A673 (cell line): ENCODE measurements around the gene NMU. TPM values are rescaled to one million over a fixed set of nuclear protein-coding genes. Genes with fewer than 3 reads are reported as not detected.
"Not testable (repeated sequence)": the region's sequence is repeated elsewhere in the genome, so short reads cannot be mapped to it uniquely, and the experiment has no call there.

Experiments
- Bru-seq: library from RNA; stranded (reverse); fragments of 400-500 nt; gene quantifications from one replicate; lab custom pipeline; 2021; lab: Mats Ljungman, UMichigan
- BruChase-seq, 2 experiments: library from RNA; stranded (reverse); fragments of 400-500 nt; gene quantifications; one replicate each; lab custom pipeline; 2021; lab: Mats Ljungman, UMichigan
- BruUV-seq: library from RNA; stranded (reverse); fragments of 400-500 nt; replicated peaks from 2 replicates; lab custom pipeline; 2021; lab: Mats Ljungman, UMichigan
- CTCF ChIA-PET: fragments of 300-600 bp; sonication (Branson Sonifier 250); formaldehyde crosslinking; loops from one replicate; lab custom pipeline; 2022; ENCODE audit warnings: antibody characterized with exemption; lab: Charles Lee
- POLR2A ChIA-PET: fragments of 300-600 bp; sonication (Branson Sonifier 250); formaldehyde crosslinking; loops from one replicate; lab custom pipeline; 2022; ENCODE audit warnings: antibody characterized with exemption; ENCODE audit not compliant: low non-redundant PET; lab: Charles Lee
- DNase-seq: peaks from one replicate; pipeline ENCODE4 v3.0.0-alpha.2; 2015; ENCODE audit warnings: low spot score
- H3K27ac ChIP-seq: fragments of 200-600 bp; sonication (generic); 2 replicates; pipeline ENCODE4 v1.5.1; 2016; ENCODE audit warnings: mixed run types, low read depth, mild to moderate bottlenecking, mixed read lengths, antibody characterized with exemption, low read length; ENCODE audit not compliant: poor library complexity, severe bottlenecking
- H3K27me3 ChIP-seq: fragments of 200-600 bp; sonication (generic); replicated peaks from 2 replicates; pipeline ENCODE4 v1.6.1; 2017; ENCODE audit warnings: mixed run types, low read depth, mild to moderate bottlenecking, mixed read lengths, antibody characterized with exemption, low read length; ENCODE audit not compliant: insufficient read depth, poor library complexity
- H3K36me3 ChIP-seq: fragments of 200-600 bp; sonication (generic); 2 replicates; pipeline ENCODE4 v1.6.1; 2016; ENCODE audit warnings: mixed run types, mild to moderate bottlenecking, mixed read lengths, antibody characterized with exemption, low read length; ENCODE audit not compliant: insufficient read depth, poor library complexity, severe bottlenecking
- H3K4me1 ChIP-seq: fragments of 200-600 bp; sonication (generic); 2 replicates; pipeline ENCODE4 v1.6.1; 2017; ENCODE audit warnings: mixed run types, mild to moderate bottlenecking, mixed read lengths, antibody characterized with exemption, low read length; ENCODE audit not compliant: insufficient read depth, poor library complexity, severe bottlenecking
- H3K4me3 ChIP-seq: fragments of 200-600 bp; sonication (generic); 2 replicates; pipeline ENCODE4 v1.5.1; 2016; ENCODE audit warnings: low read depth, mixed run types, mild to moderate bottlenecking, mixed read lengths, low read length; ENCODE audit not compliant: poor library complexity, severe bottlenecking
- H3K9me3 ChIP-seq: fragments of 200-600 bp; sonication (generic); 2 replicates; pipeline ENCODE4 v1.6.1; 2016; ENCODE audit warnings: mixed run types, low read depth, mild to moderate bottlenecking, mixed read lengths, antibody characterized with exemption, low read length; ENCODE audit not compliant: poor library complexity, severe bottlenecking
- CTCF ChIP-seq: fragments of 300-800, 200-600 bp; sonication (generic); conservative IDR thresholded peaks from 2 replicates; pipeline ENCODE4 v1.5.1; 2017; ENCODE audit warnings: low read depth, mild to moderate bottlenecking, antibody characterized with exemption, low read length, moderate library complexity, mixed read lengths
- EZH2 ChIP-seq: fragments of 200-600 bp; sonication (generic); IDR thresholded peaks from 2 replicates; pipeline ENCODE4 v1.6.1; 2017; ENCODE audit warnings: borderline replicate concordance, low read depth, mild to moderate bottlenecking, mixed read lengths, antibody characterized with exemption, low read length; ENCODE audit not compliant: poor library complexity, severe bottlenecking
- intact Hi-C: fragments of 100-400 bp; cut with micrococcal nuclease; formaldehyde crosslinking; loops from one replicate; pipeline ENCODE4 v1.10.0; 2022; ENCODE audit not compliant: unreplicated experiment
- long read RNA-seq: library from polyadenylated mRNA; stranded (forward); transcript quantifications from one replicate; pipeline ENCODE4 v2.0.0, GENCODE V29; 2022
- total RNA-seq: library from RNA; stranded (reverse); gene quantifications from 2 replicates; pipeline ENCODE4 v1.2.3, GENCODE V29; 2021

Gene NMU
- 0.44 TPM in 1 of 2 replicates, not detected in the other for total RNA-seq
- Bru-seq, nascent RNA: percentile 19 among the genes with signal in this experiment
- BruChase-seq, experiment 1, labeled RNA remaining after a 2-hour chase: percentile 11 among the genes with signal in this experiment
- BruChase-seq, experiment 2, labeled RNA remaining after a 6-hour chase: percentile 11 among the genes with signal in this experiment
- long read RNA-seq, partial matches to known transcripts: 0 of 1 reads
- long read RNA-seq, other reads (novel, unspliced or antisense): 0 of 1 reads

- intact Hi-C loops: no loop called here
- Histone ChIP-seq H3K9me3 (no peaks in the 10 kb centered on the region), H3K27ac (no peak within 1 kb of the TSS), H3K4me1 (no peaks in the 10 kb centered on the region), H3K27me3 (peaks cover 6% of the 10 kb centered on the region), H3K36me3 (no peaks in the 10 kb centered on the region), H3K4me3 (peak within 1 kb of the TSS; percentile 36)
- TF ChIP-seq EZH2: no peak
- no peak for TF ChIP-seq CTCF
- no TSS peak for BruUV-seq
- POLR2A ChIA-PET: no interaction called here
- CTCF ChIA-PET: no interaction called here
- no peak for DNase-seq
Measured at GRCh38 chr4:55635741-55636655, at the start of gene NMU. NMU (minus strand) TSS chr4:55636298; CDS start chr4:55636192, 106 bp downstream.

GRCh38 chr4:55684276-55684675, 48.2 kb upstream of the NMU start:
- no peaks in the 10 kb centered on the region for H3K36me3 ChIP-seq
- intact Hi-C loops: no loop called here
- TF ChIP-seq EZH2: no peak
- TF ChIP-seq CTCF: no peak
- H3K4me1 ChIP-seq: no peaks in the 10 kb centered on the region
- H3K4me3 ChIP-seq: no peak overlapping the region
- CTCF ChIA-PET: no interaction called here
- H3K27me3 ChIP-seq: no peaks in the 10 kb centered on the region
- no peak overlapping the region for H3K27ac ChIP-seq
- no TSS peak for BruUV-seq
- POLR2A ChIA-PET: no interaction called here
- DNase-seq: no peak
- H3K9me3 ChIP-seq: no peaks in the 10 kb centered on the region

- H3K9me3 ChIP-seq, intact Hi-C loops, H3K4me1 ChIP-seq, H3K36me3 ChIP-seq, H3K27ac ChIP-seq, H3K27me3 ChIP-seq, BruUV-seq, POLR2A ChIA-PET, H3K4me3 ChIP-seq, DNase-seq, CTCF ChIA-PET: not testable (repeated sequence)
Measured at GRCh38 chr4:55682797-55683196, 46.7 kb upstream of the NMU start.
